Esophagus muscularis mucosa (tissue), 4 donors: ENCODE results near the gene RMRP. TPM values are rescaled to one million over a fixed set of nuclear protein-coding genes. Genes with fewer than 3 reads are reported as not detected.
A peak's percentile ranks its signal among the peaks of the same experiment; 100 is the strongest.
"Not testable (repeated sequence)": the region's sequence is repeated elsewhere in the genome, so short reads cannot be mapped to it uniquely, and the experiment has no call there.

Experiments used
- DNase-seq: peaks from one replicate; pipeline ENCODE4 v3.0.0-alpha.2; 2017; ENCODE audit errors: extremely low spot score
- H3K27ac ChIP-seq, 4 donors: fragments of 200-600 bp; sonication (generic); replicated peaks in 1 of 4; 1 replicate in 3 of 4; 2 replicates in 1 of 4; pipeline ENCODE4 v1.5.1; 2016 to 2019; ENCODE audit warnings: mild to moderate bottlenecking in 1 of 4
- H3K27me3 ChIP-seq, 4 donors: fragments of 200-600 bp; sonication (generic); one replicate each; pipeline versions ENCODE4 v1.5.1 to v1.6.0; 2016 to 2019
- H3K36me3 ChIP-seq, 4 donors: fragments of 200-600 bp; sonication (generic); one replicate each; pipeline ENCODE4 v1.5.1; 2016 to 2019
- H3K4me1 ChIP-seq, 4 donors: fragments of 200-600 bp; sonication (generic); one replicate each; pipeline ENCODE4 v1.5.1; 2016 to 2019
- H3K4me3 ChIP-seq, 4 donors: fragments of 200-600 bp; sonication (generic); 1 replicate in 2 of 4; 2 replicates in 2 of 4; pipeline ENCODE4 v1.5.1; 2016 to 2019; ENCODE audit warnings: mild to moderate bottlenecking in 4 of 4, moderate library complexity in 1 of 4
- H3K9me3 ChIP-seq, 4 donors: fragments of 200-600 bp; sonication (generic); 1 replicate in 3 of 4; 2 replicates in 1 of 4; pipeline ENCODE4 v1.5.1; 2016 to 2019
- EP300 ChIP-seq: sonication (generic); formaldehyde crosslinking; IDR thresholded peaks from one replicate; pipeline ENCODE4 v1.6.1; 2017; ENCODE audit warnings: antibody characterized with exemption
- POLR2A ChIP-seq: fragments of 450-650 bp; IDR thresholded peaks from one replicate; pipeline ENCODE4 v1.6.1; 2017; ENCODE audit warnings: antibody characterized with exemption, moderate library complexity, mild to moderate bottlenecking, low read depth
- POLR2AphosphoS5 ChIP-seq, 2 donors: sonication (generic); formaldehyde crosslinking; IDR thresholded peaks; one replicate each; pipeline ENCODE4 v1.6.1; 2017; ENCODE audit warnings: antibody characterized with exemption in 2 of 2
- WGBS: methylation state at CpG from one replicate; pipeline ENCODE4 v1.1.5; 2018; 5-methylcytosine and 5-hydroxymethylcytosine counted together
- intact Hi-C: fragments of 100-400 bp; cut with DNase I; formaldehyde crosslinking; loops from one replicate; pipeline ENCODE4 v1.15.1; 2023
- total RNA-seq, 4 donors: library from RNA; depleted of rRNA; stranded (reverse); fragments of >200 nt; gene quantifications; one replicate each; pipeline versions ENCODE4 v1.1.0 to v1.2.1, GENCODE V29; 2016
- TF ChIP-seq, protein P1 (sequence below), 3 experiments: fragments of 200-600 bp in 2 of 3; fragments of 450-650 bp in 1 of 3; sonication (generic) in 2 of 3; IDR thresholded peaks; one replicate each; pipeline ENCODE4 v1.5.1; 2017 to 2019; ENCODE audit warnings: antibody characterized with exemption in 3 of 3, mild to moderate bottlenecking in 2 of 3, moderate library complexity in 1 of 3

Gene RMRP
- total RNA-seq, 4 donors from 2014 or later, result 1,899 to 6,162 (median 2,510) TPM

DNA sequence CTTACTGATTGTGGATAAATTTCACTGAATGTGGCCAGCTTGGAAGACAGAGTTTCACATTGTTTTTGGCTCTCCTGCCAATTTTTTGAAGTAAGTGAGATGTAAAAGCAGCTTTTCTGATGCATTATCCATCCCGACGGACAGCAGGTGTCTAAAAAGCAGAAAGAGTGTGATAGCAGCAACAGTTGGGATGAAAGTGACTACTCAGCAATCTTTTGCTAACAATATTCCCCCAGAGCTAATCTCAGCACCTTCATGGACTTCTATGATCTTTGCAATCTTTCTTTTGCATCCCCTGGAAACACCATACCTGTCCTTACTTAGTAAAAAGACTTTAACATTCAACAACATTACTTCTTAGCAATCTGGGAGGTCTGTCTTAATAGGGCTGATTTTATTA, 45.0 kb downstream of the RMRP start:
- peaks cover 4 to 21% (median 12%) of the 10 kb centered on the region in 4 donors for H3K4me1 ChIP-seq
- 68% methylated on average over 2 of the region's 2 CpGs for WGBS
- no peak overlapping the region for H3K27ac ChIP-seq
- H3K4me3 ChIP-seq, result no peak overlapping the region
- H3K9me3 ChIP-seq, result no peaks in the 10 kb centered on the region
- no peaks in the 10 kb centered on the region for H3K27me3 ChIP-seq
- no peak for DNase-seq
- intact Hi-C loops, result no loop called here
- TF ChIP-seq, protein P1, sequence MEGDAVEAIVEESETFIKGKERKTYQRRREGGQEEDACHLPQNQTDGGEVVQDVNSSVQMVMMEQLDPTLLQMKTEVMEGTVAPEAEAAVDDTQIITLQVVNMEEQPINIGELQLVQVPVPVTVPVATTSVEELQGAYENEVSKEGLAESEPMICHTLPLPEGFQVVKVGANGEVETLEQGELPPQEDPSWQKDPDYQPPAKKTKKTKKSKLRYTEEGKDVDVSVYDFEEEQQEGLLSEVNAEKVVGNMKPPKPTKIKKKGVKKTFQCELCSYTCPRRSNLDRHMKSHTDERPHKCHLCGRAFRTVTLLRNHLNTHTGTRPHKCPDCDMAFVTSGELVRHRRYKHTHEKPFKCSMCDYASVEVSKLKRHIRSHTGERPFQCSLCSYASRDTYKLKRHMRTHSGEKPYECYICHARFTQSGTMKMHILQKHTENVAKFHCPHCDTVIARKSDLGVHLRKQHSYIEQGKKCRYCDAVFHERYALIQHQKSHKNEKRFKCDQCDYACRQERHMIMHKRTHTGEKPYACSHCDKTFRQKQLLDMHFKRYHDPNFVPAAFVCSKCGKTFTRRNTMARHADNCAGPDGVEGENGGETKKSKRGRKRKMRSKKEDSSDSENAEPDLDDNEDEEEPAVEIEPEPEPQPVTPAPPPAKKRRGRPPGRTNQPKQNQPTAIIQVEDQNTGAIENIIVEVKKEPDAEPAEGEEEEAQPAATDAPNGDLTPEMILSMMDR (IDR thresholded peaks at IDR 0.05), result no peak
- no peak for TF ChIP-seq EP300
- no peak for TF ChIP-seq POLR2A
- no peak for TF ChIP-seq POLR2AphosphoS5 (IDR thresholded peaks at IDR 0.05)
- H3K36me3 ChIP-seq, result peaks cover 21 to 28% (median 26%) of the 10 kb centered on the region in 4 donors

DNA sequence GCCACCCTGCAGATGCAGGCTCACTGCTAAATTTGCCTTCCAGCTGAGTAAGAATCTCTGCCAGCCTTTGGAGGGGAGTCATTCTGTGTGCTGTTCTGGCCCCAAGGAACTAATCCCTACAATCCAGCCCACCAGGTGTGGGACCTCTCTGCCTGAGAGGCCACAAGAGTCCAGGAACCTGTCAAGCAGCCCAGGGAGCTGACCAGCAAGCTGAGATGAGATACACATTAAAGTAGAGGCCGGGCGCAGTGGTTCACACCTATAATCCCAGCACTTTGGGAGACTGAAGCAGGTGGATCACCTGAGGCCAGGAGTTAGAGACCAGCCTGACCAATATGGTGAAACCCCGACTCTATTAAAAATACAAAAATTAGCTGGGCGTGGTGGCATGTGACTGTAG, 45.8 kb downstream of the RMRP start:
- WGBS, result 91% methylated on average over 4 of the region's 4 CpGs

DNA sequence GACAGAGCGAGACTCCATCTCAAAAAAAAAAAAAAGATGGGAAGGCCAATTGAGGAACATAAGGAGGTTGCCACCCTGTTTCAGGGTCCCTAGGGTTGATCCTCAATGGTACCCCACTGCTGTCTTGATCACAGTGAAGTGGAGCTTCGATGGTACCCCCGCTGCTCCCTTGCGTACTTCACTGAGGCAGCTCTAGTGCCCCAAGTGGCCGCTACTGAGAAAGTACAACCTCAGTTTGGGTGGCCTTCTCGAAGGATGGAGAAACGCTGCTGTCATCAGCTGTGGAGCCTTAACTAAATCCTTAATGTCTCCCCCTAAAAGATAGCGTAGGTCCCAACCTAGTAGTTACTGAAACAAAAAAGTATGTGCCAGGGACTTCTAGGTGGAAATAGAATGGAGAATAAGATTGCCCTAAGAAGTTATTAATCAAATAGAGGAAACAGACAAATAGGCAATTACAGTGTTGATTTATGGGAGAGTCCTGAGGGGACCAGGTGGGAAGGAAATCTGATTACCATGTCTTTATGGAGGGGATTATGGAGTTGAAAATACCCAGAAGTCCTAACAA, 46.5 kb downstream of the RMRP start:
- Histone ChIP-seq H3K9me3 (no peaks in the 10 kb centered on the region), H3K36me3 (peaks cover 21 to 36% (median 33%) of the 10 kb centered on the region in 4 donors), H3K4me1 (peaks cover 7 to 19% (median 10%) of the 10 kb centered on the region in 4 donors), H3K27ac (no peak overlapping the region), H3K27me3 (no peaks in the 10 kb centered on the region), H3K4me3 (no peak overlapping the region)
- DNase-seq, result no peak
- WGBS, result 17% methylated on average over 8 of the region's 8 CpGs
- intact Hi-C loops, result no loop called here
- TF ChIP-seq, protein P1 (IDR thresholded peaks at IDR 0.05), result peak; percentile 49 to 76 (median 58)
- TF ChIP-seq POLR2AphosphoS5 (IDR thresholded peaks at IDR 0.05) (no peak), POLR2A (no peak), EP300 (no peak)

More for the DNA sequence above, 45.8 kb downstream of the RMRP start:
- H3K4me3 ChIP-seq, intact Hi-C loops, H3K27me3 ChIP-seq, H3K27ac ChIP-seq, DNase-seq, H3K9me3 ChIP-seq: not testable (repeated sequence)
- peaks cover 21 to 34% (median 33%) of the 10 kb centered on the region in 4 donors for H3K36me3 ChIP-seq
- H3K4me1 ChIP-seq, result peaks cover 0 to 19% (median 8%) of the 10 kb centered on the region in 4 donors

DNA sequence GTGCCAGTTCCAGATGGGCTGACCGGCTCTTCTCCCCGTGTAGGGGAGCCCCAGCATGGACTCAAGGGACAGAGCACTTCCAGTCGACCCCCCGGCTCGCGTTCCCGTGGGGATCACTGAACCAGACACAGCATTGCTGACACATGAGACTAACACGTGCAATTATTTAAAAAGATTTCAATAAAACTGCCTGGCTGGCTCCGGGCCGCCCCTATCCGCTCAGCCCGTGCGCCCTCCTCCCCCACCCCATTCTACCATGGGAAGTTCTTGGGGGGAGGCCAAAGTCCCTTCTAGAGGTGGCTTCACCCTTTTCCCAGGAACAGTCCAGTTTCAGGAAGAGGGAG, 48.0 kb downstream of the RMRP start:
- H3K27me3 ChIP-seq, result no peaks in the 10 kb centered on the region
- peaks cover 12 to 26% (median 18%) of the 10 kb centered on the region in 4 donors for H3K4me1 ChIP-seq
- WGBS, result 87% methylated on average over 12 of the region's 13 CpGs
- peaks cover 21 to 36% (median 33%) of the 10 kb centered on the region in 4 donors for H3K36me3 ChIP-seq
- no peak overlapping the region for H3K27ac ChIP-seq
- no peak overlapping the region for H3K4me3 ChIP-seq
- DNase-seq, result no peak
- H3K9me3 ChIP-seq, result no peaks in the 10 kb centered on the region
- intact Hi-C loops, result loop anchor here (5.0 kb wide), 1 partner anchor 128 kb away; no protein-coding TSS in a partner anchor
- TF ChIP-seq POLR2AphosphoS5 (IDR thresholded peaks at IDR 0.05) (no peak), POLR2A (no peak)

DNA sequence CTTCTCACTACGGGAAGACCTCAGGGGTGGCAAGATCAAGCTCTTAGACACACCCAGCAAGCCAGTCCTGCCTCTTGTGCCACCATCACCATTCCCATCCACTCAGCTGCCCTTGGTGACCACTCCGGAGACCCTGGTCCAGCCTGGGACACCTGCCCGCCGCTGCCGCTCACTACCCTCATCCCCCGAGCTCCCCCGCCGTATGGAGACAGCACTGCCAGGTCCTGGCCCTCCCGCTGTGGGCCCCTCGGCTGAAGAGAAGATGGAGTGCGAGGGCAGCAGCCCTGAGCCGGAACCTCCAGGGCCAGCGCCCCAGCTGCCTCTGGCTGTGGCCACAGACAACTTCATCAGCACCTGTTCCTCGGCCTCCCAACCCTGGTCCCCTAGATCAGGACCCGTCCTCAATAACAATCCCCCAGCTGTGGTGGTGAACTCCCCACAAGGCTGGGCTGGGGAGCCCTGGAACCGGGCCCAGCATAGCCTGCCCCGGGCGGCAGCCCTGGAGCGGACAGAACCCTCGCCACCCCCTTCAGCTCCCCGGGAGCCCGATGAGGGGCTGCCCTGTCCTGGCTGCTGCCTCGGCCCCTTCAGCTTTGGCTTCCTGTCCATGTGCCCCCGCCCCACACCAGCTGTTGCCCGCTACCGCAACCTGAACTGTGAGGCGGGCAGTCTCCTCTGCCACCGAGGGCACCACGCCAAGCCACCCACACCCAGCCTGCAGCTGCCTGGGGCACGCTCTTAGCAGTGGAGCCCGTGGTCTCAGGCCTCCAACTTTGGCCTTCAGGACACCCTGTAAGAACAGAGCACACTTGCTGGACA, 48.6 kb downstream of the RMRP start:
- Histone ChIP-seq H3K27me3 (no peaks in the 10 kb centered on the region), H3K4me3 (no peak overlapping the region), H3K27ac (no peak overlapping the region), H3K9me3 (no peaks in the 10 kb centered on the region), H3K4me1 (peaks cover 15 to 30% (median 22%) of the 10 kb centered on the region in 4 donors), H3K36me3 (peaks cover 21 to 36% (median 33%) of the 10 kb centered on the region in 4 donors)
- no peak for DNase-seq
- TF ChIP-seq EP300 (no peak), POLR2AphosphoS5 (IDR thresholded peaks at IDR 0.05) (no peak), POLR2A (no peak)
- TF ChIP-seq, protein P1 (IDR thresholded peaks at IDR 0.05), result no peak
- 89% methylated on average over 14 of the region's 31 CpGs for WGBS
- intact Hi-C loops, result loop anchor here (5.0 kb wide), 1 partner anchor 128 kb away; no protein-coding TSS in a partner anchor
